ENCODE measurements around the gene CHMP4A.
"Not testable (repeated sequence)": the region's sequence is repeated elsewhere in the genome, so short reads cannot be mapped to it uniquely, and the experiment has no call there.

Gene CHMP4A

DNA sequence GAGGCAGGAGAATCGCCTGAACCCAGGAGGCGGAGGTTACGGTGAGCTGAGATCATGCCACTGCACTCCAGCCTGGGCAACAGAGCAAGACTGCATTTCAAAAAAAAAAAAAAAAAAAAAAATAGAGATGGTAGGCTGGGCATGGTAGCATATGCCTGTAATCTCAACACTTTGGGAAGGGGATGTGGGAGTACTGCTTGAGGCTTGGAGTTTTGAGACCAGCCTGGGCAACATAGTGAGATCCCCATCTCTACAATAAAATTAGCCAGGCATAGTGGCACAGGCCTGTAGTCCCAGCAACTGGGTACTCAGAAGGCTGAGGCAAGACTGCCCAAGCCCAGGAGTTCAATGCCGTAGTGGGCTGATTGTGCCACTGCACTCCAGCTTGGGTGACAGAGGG is 9.7 kb upstream of the CHMP4A start:
- not testable (repeated sequence) for DNase-seq

DNA sequence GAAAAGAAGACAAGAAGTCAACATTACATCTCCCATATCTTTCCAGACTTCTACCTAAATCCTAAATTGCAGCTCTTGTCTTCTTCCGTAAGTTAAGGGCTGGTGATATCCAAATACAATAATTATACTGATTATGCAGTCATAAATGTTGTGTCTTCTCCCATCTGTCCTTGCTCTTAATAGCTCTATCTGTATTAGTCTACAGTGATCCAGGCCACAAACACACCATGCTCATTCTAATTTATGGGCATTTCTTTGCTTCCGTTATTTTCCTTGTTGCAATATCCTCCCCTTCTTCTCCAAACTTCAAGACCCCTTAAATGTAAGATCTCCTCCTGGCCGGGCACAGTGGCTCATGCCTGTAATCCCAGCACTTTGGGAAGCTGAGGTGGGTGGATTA is 6.2 kb upstream of the CHMP4A start:
- no peak for DNase-seq

DNA sequence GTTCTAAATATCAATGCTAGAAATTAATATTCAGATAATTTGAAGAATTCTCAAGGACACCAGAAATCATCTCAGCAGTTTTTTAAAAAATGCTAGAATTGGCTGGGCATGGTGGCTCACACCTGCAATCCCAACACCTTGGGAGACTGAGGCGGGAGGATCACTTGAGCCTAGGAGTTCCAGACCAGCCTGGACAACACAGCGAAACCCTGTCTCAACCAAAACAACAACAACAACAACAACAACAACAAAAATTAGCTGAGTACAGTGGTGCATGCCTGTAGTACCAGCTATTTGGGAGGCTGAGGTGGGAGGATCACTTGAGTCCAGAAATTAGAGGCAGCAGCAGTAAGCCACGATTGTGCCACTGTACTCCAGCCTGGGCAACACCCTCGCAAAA is 5.8 kb upstream of the CHMP4A start:
- no peak for DNase-seq

DNA sequence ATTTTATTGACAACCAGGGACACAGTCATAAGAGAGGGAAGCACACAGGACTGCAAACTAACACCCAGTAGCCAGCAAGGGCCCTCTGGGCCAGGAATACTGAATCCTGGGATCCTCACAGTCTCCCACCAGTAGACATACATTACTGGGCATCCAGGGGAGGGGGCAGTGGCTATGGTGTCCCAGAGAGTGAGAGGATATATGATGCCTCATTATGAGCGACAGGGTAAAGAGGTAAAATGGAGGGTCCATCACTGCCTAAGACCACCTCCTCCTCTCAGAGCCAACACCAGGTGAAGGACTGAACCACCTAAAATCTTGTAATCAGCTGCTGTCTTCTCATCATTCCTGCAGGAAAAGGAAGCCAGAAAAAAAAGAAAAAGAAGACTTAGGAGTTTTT is 3.6 kb upstream of the CHMP4A start:
- DNase-seq, result not testable (repeated sequence)

DNA sequence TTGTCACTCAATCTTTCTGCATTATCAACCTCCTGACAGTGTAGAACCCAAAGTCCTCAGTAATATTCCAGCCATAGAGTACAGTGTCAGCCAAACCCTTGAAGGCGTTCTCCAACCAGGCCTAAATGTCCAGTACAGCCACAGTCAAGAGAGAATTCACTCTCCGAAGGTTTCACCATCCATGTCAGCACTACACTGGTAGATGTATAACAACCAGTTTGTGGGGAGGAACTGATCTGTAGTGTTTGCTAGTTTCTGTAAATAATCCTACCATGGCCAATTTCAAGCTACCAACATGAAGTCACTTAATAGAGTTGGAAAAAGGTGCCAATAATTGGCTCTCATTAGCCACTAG is 3.0 kb upstream of the CHMP4A start:
- no peak for DNase-seq

DNA sequence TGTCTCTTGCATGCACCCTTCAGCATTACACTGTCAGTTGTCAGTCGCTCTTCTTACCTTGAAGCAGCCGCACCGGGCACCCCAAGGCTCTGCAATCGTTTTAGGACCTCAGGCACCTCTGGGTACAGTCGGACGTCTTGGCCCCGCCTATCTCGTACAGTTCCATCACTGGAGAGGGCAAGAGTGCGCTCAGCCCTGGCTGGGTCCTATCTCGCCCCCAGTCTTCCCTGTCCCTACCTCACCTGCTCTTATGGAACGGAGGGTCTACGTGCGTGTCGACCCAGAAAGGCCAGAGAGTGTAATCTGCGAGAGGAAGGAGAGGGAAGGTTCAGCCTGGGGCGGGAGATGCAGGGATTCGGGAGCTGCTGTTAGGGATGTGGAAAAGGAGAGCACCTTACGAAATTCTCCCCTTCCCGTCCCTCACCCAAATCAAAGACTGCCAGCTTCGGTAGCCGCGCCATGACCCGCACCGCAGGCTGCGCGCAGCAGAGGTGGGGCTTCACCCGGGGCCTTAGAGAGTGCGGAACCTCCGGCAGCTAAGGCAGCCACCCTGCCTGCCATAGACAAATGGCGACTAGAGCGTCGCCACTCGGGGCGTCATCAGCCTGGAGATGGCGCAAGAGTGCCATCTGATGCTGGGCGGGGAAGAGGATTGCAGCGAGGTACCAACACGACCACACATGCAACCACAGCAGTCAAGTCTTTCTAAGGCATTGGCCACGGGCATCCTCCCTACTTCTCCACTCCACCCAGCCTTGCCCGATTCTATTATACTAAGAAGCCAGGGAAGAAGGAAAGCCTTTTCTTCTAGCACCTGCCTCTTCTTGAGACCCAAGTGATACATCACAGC is 2.4 kb upstream of the CHMP4A start, which contains the start of gene MDP1:
Gene MDP1 (minus strand): TSS at position 572 of the 850 bp plus-strand sequence. CDS start 111 bp downstream, at position 461.
- DNase-seq, result peak; percentile 68

DNA sequence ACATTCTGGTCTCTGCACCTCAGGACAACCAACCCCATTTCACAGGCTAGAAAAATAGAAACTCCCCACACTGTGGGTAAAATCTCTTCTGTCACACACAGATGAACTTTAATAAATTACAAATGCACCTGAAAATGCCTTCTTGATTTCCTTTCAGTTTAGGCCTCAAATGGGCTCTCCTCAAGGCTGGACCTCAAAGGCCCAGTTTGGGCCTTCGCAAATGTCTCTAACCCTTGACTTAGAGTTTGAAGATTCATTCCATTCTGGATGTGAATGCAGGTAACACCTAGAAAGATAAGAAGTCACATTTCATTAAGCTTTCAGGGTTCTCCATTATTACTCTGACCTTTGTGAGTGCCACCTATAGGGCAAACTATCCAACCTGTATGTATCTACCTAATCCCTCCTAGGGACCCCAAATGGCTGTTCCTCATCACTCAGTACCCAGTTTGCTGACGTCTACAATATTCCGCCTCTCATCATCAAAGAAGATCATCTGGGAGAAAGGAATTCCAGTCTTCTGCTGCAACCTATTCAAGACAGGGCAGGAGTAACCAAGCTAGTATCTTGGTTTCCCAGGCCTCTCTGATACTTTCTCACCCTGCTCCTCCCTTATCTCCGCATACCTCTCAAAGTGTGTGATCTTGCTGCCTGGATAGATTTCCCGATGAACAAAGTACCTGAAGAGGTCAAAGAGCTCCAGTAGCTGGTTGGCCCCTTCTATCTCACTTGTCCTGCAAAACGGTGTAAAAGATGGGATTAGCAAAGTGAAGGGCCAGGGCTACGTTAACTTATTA is 776 bp upstream of the CHMP4A start:
- no peak for DNase-seq

DNA sequence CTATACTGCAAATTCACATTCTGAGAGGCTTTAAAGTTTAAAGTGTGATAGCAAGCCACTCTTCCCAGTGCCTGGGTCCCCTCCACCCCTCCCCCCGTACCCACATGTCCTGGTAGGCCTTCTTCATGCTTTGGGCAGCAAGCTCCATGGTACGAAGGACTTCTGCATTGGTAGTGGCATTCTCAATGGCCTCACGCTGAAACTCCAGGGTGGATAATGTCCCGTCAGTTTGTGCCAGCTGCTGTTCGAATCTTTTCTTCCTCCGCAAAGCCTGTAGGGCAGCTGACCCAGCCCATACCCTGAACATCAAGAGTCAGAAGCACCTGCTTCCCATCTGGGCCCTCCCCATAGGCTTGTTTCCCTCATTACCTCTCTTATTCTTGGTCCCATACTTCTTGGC is 2.0 kb downstream of the CHMP4A start:
- DNase-seq, result no peak

DNA sequence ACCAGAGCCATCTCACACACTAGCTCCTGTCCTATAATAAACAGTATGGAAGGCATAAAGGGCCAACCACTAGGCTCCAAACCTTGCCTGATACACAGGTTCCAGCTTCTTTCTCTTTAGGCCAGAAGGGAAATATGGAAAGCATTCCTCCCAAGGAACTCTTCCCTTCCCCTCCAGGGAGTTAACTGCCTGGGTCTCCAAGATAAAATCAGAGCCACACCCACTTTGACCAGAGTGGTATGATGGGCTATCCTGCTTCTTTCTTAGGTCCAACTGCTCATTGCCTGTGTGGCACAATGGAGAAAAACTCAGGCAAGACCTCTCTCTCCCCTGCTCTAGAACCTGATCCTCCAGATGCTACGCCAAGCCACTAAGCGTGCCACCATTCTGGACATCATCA is 5.7 kb downstream of the CHMP4A start:
- no peak for DNase-seq

DNA sequence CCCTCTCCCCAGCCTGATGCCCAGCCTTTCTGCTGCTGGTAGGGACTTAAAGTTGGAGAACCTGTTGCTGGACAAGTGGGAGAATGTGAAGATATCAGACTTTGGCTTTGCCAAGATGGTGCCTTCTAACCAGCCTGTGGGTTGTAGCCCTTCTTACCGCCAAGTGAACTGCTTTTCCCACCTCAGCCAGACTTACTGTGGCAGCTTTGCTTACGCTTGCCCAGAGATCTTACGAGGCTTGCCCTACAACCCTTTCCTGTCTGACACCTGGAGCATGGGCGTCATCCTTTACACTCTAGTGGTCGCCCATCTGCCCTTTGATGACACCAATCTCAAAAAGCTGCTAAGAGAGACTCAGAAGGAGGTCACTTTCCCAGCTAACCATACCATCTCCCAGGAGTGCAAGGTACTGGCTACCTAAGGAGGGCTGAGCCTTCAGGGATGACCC is 6.2 kb downstream of the CHMP4A start:
- DNase-seq, result no peak

DNA sequence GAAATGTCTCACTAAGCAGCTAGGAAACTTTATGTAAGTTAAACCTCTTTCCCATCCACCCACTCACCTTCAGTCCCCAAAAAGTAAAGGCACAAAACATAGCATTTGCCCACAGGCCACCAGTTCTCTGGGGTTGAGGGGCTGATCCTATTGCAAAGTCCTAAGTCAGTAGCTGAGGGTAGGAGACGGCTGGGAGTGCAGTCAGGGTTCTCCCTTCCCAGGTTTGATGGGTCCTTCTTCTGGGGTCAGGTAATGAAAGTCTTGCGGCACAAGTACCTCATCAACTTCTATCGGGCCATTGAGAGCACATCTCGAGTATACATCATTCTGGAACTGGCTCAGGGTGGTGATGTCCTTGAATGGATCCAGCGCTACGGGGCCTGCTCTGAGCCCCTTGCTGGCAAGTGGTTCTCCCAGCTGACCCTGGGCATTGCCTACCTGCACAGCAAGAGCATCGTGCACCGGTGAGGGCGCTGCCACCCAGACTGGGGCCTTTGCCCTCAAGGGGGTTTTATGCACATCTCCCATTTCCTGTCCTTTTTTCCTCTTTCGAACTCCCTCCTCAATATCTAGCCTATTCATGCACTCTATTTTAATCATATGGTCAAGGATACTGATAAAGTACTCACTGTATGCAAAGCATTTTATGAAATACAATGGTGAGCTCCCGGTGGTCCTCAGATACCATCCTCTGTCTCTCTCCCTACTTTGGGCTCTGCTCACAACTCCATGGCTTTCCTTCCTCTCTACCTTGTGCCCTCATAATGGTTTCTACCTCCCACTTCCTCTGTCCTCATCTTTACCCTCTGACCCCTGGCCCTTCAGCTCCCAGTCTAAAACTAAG is 6.8 kb downstream of the CHMP4A start:
- DNase-seq, result no peak

DNA sequence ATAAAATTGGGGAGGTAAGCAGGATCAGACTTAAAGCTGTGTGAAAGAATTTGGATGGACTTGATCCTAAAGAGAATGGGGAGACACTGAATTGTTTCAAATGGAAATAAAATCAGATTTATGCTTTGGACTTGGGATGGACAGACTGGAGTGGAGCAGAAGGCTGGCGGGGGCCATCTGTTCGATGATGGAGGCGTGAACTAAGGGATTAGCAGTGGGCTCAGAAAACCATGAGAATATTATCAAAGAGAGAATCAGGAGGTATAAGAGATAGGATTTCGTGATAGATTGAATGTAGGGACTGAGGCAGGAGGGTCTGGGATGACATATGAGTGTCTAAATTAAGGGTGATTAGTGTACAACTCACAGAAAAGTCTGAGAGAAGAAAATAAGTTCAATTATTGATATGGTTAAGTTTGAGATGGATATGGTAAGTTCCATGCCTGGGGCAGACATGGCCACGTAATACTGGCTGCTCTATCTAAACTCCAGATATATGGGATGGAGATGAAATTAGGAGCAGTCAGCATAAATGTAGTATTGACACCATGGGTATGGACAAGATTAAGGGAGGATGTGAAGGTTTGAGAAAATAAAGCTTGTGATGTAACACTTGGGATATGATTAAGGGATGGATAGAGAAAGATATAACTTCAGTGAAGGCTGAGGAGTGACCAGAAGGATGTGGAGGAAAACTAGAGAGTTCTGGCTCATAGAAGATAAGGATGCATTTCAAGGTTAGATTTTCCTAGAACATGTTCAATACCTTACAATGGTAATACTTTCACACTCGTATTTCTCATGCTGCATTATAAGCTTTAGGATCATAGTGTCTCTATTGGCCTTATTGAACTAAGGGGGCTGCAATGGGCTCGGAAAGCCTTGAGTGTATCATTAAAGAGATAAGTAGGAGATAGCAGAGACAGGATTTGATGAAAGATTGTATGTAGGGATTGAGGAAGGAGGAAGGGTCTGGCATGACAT is 8.8 kb downstream of the CHMP4A start:
- DNase-seq, result no peak

DNA sequence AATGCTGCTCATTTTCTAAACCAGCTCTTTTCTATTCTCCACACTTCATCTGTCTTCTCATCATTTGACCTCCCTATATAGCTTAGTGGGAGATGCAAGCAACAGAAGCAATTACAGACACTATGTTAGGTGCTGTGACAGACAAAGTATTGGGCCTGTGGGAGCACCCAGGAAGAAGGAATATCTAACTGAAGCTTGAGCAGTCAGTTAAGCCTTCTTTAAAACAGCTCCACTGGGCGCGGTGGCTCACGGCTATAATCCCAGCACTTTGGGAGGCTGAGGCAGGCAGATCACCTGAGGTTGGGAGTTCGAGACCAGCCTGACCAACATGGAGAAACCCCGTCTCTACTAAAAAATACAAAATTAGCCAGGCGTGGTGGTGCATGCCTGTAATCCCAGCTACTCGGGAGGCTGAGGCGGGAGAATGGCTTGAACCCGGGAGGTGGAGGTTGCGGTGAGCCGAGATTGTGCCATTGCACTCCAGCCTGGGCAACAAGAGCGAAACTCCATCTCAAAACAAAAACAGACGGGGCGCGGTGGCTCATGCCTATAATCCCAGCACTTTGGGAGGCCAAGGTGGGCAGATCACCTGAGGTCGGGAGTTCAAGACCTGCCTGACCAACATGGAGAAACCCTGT is 9.9 kb downstream of the CHMP4A start:
- DNase-seq, result not testable (repeated sequence)

DNA sequence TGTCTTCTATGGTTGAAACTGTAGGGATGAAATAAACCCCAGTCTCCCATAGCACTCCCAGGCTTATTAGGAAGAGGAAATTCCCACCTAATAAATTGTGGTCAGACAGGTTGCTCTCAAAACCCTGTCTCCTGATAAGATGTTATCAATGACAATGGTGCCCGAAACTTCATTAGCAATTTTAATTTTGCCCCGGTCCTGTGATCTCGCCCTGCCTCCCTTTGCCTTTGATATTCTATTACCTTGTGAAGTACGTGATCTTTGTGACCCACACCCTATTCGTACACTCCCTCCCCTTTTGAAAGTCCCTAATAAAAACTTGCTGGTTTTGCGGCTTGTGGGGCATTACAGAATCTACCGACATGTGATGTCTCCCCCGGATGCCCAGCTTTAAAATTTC is 10.8 kb downstream of the CHMP4A start:
- DNase-seq, result not testable (repeated sequence)

DNA sequence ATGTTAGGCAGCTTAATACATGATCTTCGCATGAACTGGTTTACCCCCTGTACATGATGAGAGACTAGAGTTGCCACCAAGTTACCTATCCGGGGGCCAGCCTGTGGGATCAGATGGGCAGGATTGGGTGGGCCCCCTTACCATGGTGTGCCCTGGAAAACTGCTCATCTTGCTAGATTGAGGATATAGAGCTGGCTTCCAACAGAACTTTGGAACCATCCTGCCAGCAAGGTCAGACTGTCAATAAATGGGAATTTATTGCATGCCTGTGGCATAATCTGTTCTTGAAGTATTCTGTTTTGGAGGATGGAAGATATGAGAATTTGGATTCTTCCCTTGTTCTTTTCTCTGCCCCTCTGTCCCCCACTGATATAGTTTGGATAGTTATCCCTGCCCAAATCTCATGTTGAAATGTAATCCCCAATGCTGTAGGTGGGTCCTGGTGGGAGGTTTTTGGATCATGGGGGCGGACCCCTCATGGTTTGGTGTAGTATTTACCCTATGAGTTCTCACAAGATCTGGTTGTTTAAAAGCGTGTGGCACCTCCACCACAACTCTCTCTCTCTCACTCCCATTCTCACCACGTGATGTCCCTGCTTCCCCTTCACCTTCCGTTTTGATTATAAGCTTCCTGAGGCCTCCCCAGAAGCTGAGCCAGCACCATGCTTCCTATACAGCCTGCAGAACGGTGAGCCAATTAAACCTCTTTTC is 14.3 kb downstream of the CHMP4A start:
- DNase-seq, result no peak

DNA sequence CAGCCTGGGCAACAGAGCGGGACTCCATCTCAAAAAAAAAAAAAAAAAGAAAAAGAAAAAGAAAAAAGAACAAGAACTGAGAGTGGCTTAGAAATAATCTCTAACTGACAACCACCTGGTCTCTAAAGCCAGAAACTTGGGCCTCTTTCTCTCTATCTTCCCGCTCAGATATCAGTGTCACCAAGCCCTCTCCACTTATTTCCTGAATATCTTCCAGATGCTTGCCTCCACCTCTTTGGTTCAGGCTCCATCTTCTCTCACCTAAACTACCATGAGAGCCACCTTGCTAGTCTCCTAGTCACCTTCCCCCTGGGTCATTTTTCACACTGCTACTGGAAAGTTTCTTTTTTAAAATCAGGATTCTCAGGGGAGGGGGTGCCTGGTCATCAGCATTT is 16.2 kb downstream of the CHMP4A start:
- no peak for DNase-seq

DNA sequence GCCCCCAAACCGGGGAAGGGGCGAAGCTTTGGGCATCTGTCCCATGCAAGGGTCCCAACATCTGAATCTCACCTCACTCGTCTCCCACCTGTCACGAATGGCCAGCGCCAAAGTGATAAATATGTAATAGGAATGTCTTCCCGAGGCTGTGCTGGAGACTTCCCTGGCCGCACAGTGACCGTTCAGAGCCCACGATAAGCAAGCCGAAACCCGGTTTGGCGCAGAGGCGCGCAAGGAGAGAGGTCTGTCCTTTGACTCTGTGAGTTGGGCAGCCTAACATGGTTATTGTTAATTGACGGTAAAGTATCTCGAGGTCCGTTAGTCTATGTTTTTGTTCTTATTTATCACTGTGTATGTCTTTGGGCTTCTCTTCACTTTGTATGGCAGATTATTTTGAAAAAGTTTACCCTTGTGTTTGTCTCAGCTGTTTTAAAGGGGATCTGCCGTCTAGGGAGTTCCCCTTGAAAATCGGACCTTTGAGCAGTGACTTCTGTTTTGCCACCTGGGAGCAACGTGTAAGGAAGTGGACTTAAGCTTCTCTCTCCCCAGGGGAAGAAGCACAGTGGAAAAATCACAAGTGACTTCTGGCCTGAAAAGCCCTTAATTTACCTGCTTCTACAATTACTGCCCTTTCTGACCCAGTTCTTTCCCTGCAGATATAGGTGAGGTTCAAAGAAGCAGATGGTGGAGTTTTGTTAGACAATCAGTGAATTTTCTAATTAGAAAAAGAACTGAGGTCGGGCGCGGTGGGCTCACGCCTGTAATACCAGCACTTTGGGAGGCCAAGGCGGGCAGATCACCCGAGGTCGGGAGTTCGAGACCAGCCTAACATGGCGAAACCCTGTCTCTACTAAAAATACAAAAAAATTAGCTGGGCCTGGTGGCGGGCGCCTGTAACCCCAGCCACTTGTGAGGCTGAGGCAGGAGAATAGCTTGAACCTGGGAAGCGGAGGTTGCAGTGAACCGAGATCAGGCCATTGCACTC is 16.9 kb downstream of the CHMP4A start:
- DNase-seq, result no peak

DNA sequence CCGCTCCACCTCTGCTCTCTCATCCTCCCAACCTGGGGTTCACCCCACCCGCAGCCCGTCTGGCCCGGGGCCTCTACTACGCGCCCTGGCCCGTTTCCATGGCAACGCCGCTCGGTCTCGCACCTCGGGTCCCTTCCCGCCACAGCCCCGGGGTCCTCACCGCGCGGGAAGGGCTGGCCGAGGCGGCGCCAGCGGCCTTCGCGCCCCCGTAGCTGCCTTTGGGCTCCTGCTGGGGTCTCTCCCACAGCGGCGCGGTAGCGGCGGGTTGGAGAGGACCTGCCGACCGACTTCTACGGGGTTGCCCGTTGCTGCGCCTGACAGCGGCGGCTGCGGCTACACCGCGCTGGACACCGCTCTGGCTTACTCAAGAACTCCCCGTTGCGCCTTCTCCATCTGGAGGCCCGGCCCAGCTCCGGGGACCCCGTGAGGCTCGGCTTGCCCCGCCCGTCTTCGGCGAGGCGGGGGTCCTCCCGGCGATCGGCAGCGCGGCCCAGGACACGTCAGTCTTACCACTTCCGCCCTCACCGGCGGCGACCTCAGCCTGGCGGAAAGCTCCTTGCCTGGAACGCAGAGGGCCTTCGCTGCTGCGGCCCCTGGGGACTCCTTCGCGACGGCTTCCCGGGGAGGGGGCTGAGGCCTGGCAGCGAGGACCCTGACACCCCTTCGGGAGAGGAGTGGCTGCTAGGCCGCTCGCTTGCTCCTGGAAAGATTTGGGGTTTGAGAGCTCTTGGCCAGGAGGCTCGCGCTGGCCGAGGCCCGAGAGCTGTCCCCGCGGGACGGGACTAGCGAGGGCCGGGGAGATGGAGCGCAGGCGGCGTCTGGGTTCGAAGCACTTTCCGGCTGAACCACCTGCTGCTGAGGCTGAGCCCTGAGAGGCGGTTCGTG is 17.9 kb downstream of the CHMP4A start, which contains the start of gene TM9SF1:
Gene TM9SF1 (minus strand): TSS at position 256 of the 885 bp plus-strand sequence. CDS start 422 bp downstream, outside the sequence.
- DNase-seq, result peak; percentile 70

All from NCI-H226 (cell line).